ENCODE data around the gene PARD6B. TPM values are rescaled to one million over a fixed set of nuclear protein-coding genes. Genes with fewer than 3 reads are reported as not detected.

PARD6B gene
- total RNA-seq, 1 experiment from 2014 or later: 41.3 TPM

DNA sequence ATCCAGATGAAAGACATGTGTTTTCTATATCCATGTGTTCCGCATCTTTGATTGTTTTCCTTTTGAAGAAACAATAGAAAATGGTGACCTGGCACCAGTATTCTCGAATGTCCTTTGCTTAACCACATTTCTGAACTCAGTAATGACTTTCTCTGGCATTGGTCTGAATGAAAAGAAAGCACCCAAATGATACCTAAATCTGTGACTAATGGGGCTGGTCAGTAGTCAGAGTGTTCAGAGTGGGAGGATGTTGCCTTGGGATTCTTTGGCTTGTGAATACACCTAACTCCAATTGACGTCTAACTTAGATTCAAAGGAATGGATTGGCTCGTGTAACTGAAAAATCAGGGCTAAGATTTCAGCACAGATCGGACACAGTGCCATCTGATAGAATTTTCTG, 27.1 kb downstream of the PARD6B start:
- H2AFZ ChIP-seq (ENCODE audit: low read depth, low read length, poor library complexity, severe bottlenecking): no peak overlapping the region
- peaks cover 49 to 71% of the 10 kb centered on the region in 2 experiments for H3K4me1 ChIP-seq (ENCODE audit: control insufficient read depth in 1 of 2, insufficient read depth in 2 of 2, low read length in 2 of 2)
- H4K20me1 ChIP-seq (ENCODE audit: insufficient read depth): no peaks in the 10 kb centered on the region
- TF ChIP-seq CEBPB (IDR thresholded peaks at IDR 0.05; ENCODE audit: low read depth) (no peak), POLR2AphosphoS5 (IDR thresholded peaks at IDR 0.05; ENCODE audit: low read depth, low read length) (no peak), ZNF274 (IDR thresholded peaks at IDR 0.05; ENCODE audit: low read depth, low read length) (no peak), SRF (IDR thresholded peaks at IDR 0.05; ENCODE audit: low read depth) (no peak), EZH2 (IDR thresholded peaks at IDR 0.05) (no peak), FOSL1 (IDR thresholded peaks at IDR 0.05; ENCODE audit: low read depth) (no peak), EGR1 (IDR thresholded peaks at IDR 0.05; ENCODE audit: low read depth) (no peak), ZBTB33 (IDR thresholded peaks at IDR 0.05; ENCODE audit: extremely low read depth, insufficient replicate concordance, low read length) (no peak), SIN3A (IDR thresholded peaks at IDR 0.05; ENCODE audit: low read depth) (no peak)
- TF ChIP-seq, protein P1, sequence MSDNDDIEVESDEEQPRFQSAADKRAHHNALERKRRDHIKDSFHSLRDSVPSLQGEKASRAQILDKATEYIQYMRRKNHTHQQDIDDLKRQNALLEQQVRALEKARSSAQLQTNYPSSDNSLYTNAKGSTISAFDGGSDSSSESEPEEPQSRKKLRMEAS (IDR thresholded peaks at IDR 0.05): no peak
- no peak overlapping the region for H3K4me3 ChIP-seq (replicated peaks in 1 of 2; ENCODE audit: low read depth in 1 of 2, low read length in 2 of 2)
- RAD21 ChIA-PET (ENCODE audit: low non-redundant PET in 1 of 2, low total read pairs in 2 of 2, uncharacterized antibody in 2 of 2, unreplicated experiment in 2 of 2): no interaction called here
- no peak for DNase-seq (ENCODE audit: low read depth, low spot score)
- H3K9me2 ChIP-seq (ENCODE audit: insufficient read depth): no peaks in the 10 kb centered on the region
- POLR2A ChIA-PET: interaction anchor here (0.7 to 1.2 kb wide), 2 partner anchors 9 to 122 kb away, joined by 3 read pairs; no protein-coding TSS in a partner anchor
- ATAC-seq: no peak
- no peak overlapping the region for H3K27ac ChIP-seq (ENCODE audit: low read depth, low read length)
- peak overlapping the region; percentile 18; the same call in 1 of the 2 replicates for H3K4me2 ChIP-seq (ENCODE audit: low read length)
- no peaks in the 10 kb centered on the region for H3K79me2 ChIP-seq (ENCODE audit: insufficient read depth, low read length)
- CTCF ChIA-PET: interaction anchor here (1.3 to 1.4 kb wide), 2 partner anchors 9 to 32 kb away, joined by 4 to 10 read pairs; no protein-coding TSS in a partner anchor
- BruUV-seq (replicated peaks): no TSS peak
- H3K36me3 ChIP-seq (ENCODE audit: control insufficient read depth in 1 of 2, insufficient read depth in 2 of 2, low read length in 2 of 2): no peaks in the 10 kb centered on the region
- intact Hi-C loops (cut with micrococcal nuclease): no loop called here
- H3K9ac ChIP-seq (ENCODE audit: low read length): no peak overlapping the region
- no peaks in the 10 kb centered on the region for H3K9me3 ChIP-seq (ENCODE audit: control insufficient read depth in 1 of 2, insufficient read depth in 1 of 2, low read depth in 1 of 2, low read length in 2 of 2)
- no peaks in the 10 kb centered on the region for H3K27me3 ChIP-seq (ENCODE audit: insufficient read depth, low read length)

All from HCT116 (cell line).